Measurements from ENCODE around the gene GRK4.
"Not testable (repeated sequence)": the region's sequence is repeated elsewhere in the genome, so short reads cannot be mapped to it uniquely, and the experiment has no call there.

The GRK4 gene

GRCh38 chr4:2954358-2955185 is 8.8 kb upstream of the GRK4 start:
- TF ChIP-seq ZFX (IDR thresholded peaks at IDR 0.05; ENCODE audit: borderline replicate concordance), result no peak
- peak; percentile 16; the same call in 1 of the 2 replicates for TF ChIP-seq CTCF (IDR thresholded peaks at IDR 0.05)
- no peak overlapping the region for H3K27ac ChIP-seq

DNA sequence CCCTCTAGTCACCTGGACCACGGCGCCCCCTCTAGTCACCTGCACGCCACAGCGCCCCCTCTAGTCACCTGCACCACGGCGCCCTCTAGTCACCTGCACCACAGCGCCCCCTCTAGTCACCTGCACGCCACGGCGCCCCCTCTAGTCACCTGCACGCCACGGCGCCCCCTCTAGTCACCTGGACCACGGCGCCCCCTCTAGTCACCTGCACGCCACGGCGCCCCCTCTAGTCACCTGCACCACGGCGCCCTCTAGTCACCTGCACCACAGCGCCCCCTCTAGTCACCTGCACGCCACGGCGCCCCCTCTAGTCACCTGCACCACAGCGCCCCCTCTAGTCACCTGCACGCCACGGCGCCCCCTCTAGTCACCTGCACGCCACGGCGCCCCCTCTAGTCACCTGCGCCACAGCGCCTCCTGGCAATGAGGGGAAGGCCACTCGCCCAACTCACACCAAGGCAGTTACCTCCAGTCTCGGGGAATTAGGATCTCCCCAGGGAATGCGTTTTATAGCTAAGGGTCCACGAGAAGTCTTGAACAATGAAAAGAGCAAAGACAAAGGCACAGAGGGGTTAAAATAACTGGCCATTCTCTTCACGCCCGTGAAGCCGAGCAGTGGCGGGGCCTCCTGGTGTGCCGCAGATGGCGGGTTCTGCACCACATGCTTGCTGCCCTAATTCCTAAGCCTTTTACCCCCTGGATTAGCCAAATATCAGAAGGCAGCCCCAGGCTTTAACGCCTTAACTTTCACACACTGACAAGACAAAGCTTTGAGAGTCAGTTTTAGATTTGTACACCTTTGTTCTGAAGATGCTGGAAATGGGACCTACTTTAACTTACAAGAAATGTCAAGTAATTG is 8.0 kb upstream of the GRK4 start:
- not testable (repeated sequence) for H3K27ac ChIP-seq

DNA sequence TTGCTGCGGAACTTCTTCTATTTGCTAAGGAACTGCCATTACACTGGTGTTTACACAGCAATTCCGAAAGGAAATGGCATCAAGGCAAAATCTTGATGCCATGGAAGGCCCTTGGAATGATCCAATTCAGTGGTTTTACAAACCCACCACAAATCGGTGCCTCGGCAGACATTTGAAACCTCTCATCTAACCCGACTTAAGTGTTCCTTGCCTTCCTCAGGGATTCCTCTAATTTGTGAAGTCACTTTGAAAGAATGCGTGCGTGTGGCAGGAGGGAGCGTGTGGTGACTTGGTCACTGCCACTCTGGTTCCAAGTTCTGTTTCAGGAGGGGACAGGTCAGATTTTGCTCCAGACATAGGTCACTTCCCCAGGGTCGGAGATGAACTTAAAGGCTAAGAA is 4.9 kb upstream of the GRK4 start:
- no peak overlapping the region for H3K27ac ChIP-seq
- TF ChIP-seq CTCF (IDR thresholded peaks at IDR 0.05) (no peak), ZFX (IDR thresholded peaks at IDR 0.05; ENCODE audit: borderline replicate concordance) (no peak)

DNA sequence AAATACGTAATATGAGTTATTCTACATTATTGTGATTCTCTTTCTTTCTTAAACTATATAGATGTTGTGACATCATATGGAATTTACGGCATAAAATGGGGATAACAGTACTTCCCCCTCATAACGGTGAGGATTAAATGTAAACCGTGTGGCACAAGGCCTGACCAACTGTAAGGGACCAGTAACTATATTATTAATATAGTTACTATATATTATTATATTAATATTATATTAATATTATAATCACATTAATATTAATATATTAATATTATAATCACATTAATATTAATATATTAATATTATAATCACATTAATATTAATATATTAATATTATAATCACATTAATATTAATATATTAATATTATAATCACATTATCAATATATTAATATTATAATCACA is 2.9 kb upstream of the GRK4 start:
- not testable (repeated sequence) for H3K27ac ChIP-seq

- no peak for TF ChIP-seq ZFX (IDR thresholded peaks at IDR 0.05; ENCODE audit: borderline replicate concordance)
- H3K27ac ChIP-seq, result peak overlapping the region; percentile 78
These were observed 2.0 kb upstream of the GRK4 start for GRCh38 chr4:2961421-2961810.

DNA sequence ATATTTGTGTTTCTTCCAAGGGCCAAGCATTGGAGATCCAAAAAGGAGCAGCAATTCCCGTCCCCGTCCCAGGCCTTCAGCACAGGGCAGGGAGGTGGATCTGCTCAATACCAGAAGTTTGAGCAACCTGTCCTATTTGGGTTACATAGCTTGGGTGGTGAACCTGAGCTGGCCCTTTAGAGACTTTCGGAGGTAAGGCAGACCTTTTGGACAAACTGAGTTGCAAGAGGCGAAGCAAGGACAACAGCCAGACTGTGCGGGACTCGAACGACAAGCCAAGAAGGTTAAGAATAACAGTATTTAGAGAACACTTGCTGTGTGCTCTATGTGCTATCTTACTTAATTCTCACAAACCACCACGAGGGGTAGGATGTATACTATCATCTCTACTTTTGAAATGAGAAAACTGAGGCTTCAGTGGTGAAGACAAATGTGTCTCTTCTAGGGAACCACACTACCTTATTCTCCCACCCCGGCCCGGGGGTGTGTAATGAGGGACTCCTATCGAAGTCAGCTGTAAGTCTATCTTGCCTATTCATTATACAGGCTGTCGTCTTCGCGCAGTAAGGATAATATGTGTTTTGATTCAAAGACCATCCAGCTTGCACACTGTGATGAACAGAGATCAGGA is 1.4 kb upstream of the GRK4 start:
- H3K27ac ChIP-seq, result peak overlapping the region; percentile 78
- TF ChIP-seq ZFX (IDR thresholded peaks at IDR 0.05; ENCODE audit: borderline replicate concordance) (no peak), CTCF (IDR thresholded peaks at IDR 0.05) (no peak)

DNA sequence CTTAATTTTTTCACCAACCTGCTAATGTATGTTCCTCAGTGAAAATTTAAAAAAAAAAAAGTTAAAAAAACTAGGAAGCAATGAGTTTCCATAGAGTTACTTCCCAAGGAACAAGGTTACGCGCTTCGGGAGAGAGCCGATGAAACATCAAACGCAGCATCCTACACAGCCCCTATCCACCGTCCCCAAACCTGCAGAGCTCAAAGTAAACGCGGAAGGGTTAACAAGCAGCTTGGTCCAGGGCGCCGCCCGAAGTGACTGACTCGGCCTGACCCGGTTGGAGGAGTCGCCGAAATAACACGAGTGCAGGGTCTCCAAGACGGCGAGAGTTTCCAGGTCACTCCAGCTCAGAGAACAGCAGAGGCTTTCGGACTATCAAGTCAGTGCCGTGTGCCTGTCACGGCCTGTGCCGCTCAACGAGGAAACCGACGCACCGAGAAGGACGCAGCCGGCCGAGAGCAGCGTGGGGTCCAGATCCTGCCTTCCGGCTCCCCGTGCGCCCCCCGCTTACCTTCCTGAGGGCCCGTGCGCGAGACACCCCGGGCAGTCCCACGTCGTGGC is 677 bp upstream of the GRK4 start:
- peak overlapping the region; percentile 78 for H3K27ac ChIP-seq
- no peak for TF ChIP-seq ZFX (IDR thresholded peaks at IDR 0.05; ENCODE audit: borderline replicate concordance)
- TF ChIP-seq CTCF (IDR thresholded peaks at IDR 0.05), result no peak

- TF ChIP-seq ZFX (IDR thresholded peaks at IDR 0.05; ENCODE audit: borderline replicate concordance) (no peak), CTCF (IDR thresholded peaks at IDR 0.05) (no peak)
- H3K27ac ChIP-seq, result peak overlapping the region; percentile 78
These were observed 648 bp downstream of the GRK4 start for GRCh38 chr4:2963966-2964471.

Data from 22Rv1 (cell line).